BLaER1 treated with 17β-estradiol and CSF1 and Interleukin-3, amounts not matched to agents 10 nM and 100 nM (cell line): ENCODE measurements around the gene LOXL4.

Experiments used
- H3K27ac ChIP-seq, 11 experiments: shearing (Covaris generic); formaldehyde crosslinking; 2 replicates each; pipeline ENCODE4 v1.8.1; 2022
- H3K27me3 ChIP-seq, 11 experiments: shearing (Covaris generic); formaldehyde crosslinking; 2 replicates each; pipeline ENCODE4 v1.8.1; 2022
- H3K36me3 ChIP-seq, 11 experiments: shearing (Covaris generic); formaldehyde crosslinking; 2 replicates each; pipeline ENCODE4 v1.8.1; 2022
- H3K4me1 ChIP-seq, 10 experiments: shearing (Covaris generic); formaldehyde crosslinking; 2 replicates each; pipeline ENCODE4 v1.8.1; 2022
- H3K4me2 ChIP-seq, 11 experiments: shearing (Covaris generic); formaldehyde crosslinking; 2 replicates each; pipeline ENCODE4 v1.8.1; 2022
- H3K4me3 ChIP-seq, 10 experiments: shearing (Covaris generic); formaldehyde crosslinking; 2 replicates each; pipeline ENCODE4 v1.8.1; 2022
- H3K9ac ChIP-seq, 11 experiments: shearing (Covaris generic); formaldehyde crosslinking; 2 replicates each; pipeline ENCODE4 v1.8.1; 2022
- H3K9me3 ChIP-seq, 11 experiments: shearing (Covaris generic); formaldehyde crosslinking; replicated peaks in 1 of 11; 2 replicates each; pipeline ENCODE4 v1.8.1; 2022
- H4K20me1 ChIP-seq, 11 experiments: shearing (Covaris generic); formaldehyde crosslinking; 2 replicates each; pipeline ENCODE4 v1.8.1; 2022
- Cebpa-rat ChIP-seq, 11 experiments: shearing (Covaris generic); IDR thresholded peaks; 2 replicates each; pipeline ENCODE4 v1.8.1; 2022

The LOXL4 gene

GRCh38 chr10:98201760-98202159, 66.2 kb downstream of the LOXL4 start:
- H4K20me1 ChIP-seq, result peaks cover 0 to 95% (median 20%) of the 10 kb centered on the region in 11 experiments; a peak in 10 of 22 replicates
- no peak for TF ChIP-seq Cebpa-rat (IDR thresholded peaks at IDR 0.05)
- H3K9me3 ChIP-seq, result no peaks in the 10 kb centered on the region
- H3K27ac ChIP-seq, result no peak overlapping the region
- H3K4me2 ChIP-seq, result no peak overlapping the region
- no peak overlapping the region for H3K4me3 ChIP-seq
- H3K27me3 ChIP-seq, result no peaks in the 10 kb centered on the region
- no peak overlapping the region for H3K9ac ChIP-seq
- H3K36me3 ChIP-seq, result peaks cover 0 to 54% (median 20%) of the 10 kb centered on the region in 11 experiments; a peak in 16 of 22 replicates
- peaks cover 0 to 5% (median 0%) of the 10 kb centered on the region in 10 experiments; a peak in 6 of 20 replicates for H3K4me1 ChIP-seq
